Smooth muscle cell of the coronary artery (primary cell): ENCODE measurements around the gene ADAMTSL2. TPM values are rescaled to one million over a fixed set of nuclear protein-coding genes. Genes with fewer than 3 reads are reported as not detected.

Source experiments
- total RNA-seq: library from RNA; depleted of rRNA; stranded (reverse); fragments of >200 nt; gene quantifications from 2 replicates; pipeline ENCODE4 v1.2.3, GENCODE V29; 2014; ENCODE audit warnings: low replicate concordance

Gene ADAMTSL2
- total RNA-seq: under 0.01 and 0.12 TPM in 2 replicates

GRCh38 chr9:133534346-133535291, at the start of gene ADAMTSL2:
Gene ADAMTSL2, plus strand, starts transcription at chr9:133534704. Its CDS starts 2,009 bp downstream, at chr9:133536713.

GRCh38 chr9:133524679-133525228, 9.8 kb upstream of the ADAMTSL2 start, which contains the start of gene MYMK:
Gene MYMK, minus strand, starts transcription at chr9:133524959. Its CDS starts 115 bp downstream, at chr9:133524844.

GRCh38 chr9:133609311-133610098, 75.0 kb downstream of the ADAMTSL2 start, which contains the start of gene FAM163B:
Gene FAM163B, minus strand, starts transcription at chr9:133609389. Its CDS starts 29,166 bp downstream, at chr9:133580223.

Other genes with a start within 250 kb of the ADAMTSL2 start
- 8.1 and 11.0 TPM in 2 replicates for gene SURF6, start 198.5 kb upstream of the ADAMTSL2 start, total RNA-seq
- 13.8 and 63.1 TPM in 2 replicates for gene MED22, start 186.6 kb upstream of the ADAMTSL2 start, total RNA-seq
- 3,249 and 3,613 TPM in 2 replicates for gene RPL7A, start 186.5 kb upstream of the ADAMTSL2 start, total RNA-seq
- gene SURF1, start 178.2 kb upstream of the ADAMTSL2 start, total RNA-seq: 20.6 and 38.1 TPM in 2 replicates
- gene SURF2, start 178.2 kb upstream of the ADAMTSL2 start, total RNA-seq: 12.9 and 15.6 TPM in 2 replicates
- 512 and 569 TPM in 2 replicates for gene SURF4, start 158.6 kb upstream of the ADAMTSL2 start, total RNA-seq
- gene STKLD1, start 158.3 kb upstream of the ADAMTSL2 start, total RNA-seq: 0.35 and 0.75 TPM in 2 replicates
- gene REXO4, start 116.7 kb upstream of the ADAMTSL2 start, total RNA-seq: 17.4 and 27.3 TPM in 2 replicates
- 1.8 and 3.5 TPM in 2 replicates for gene ADAMTS13, start 112.3 kb upstream of the ADAMTSL2 start, total RNA-seq
- 8.0 and 9.6 TPM in 2 replicates for gene CACFD1, start 74.7 kb upstream of the ADAMTSL2 start, total RNA-seq
- gene SLC2A6, start 55.6 kb upstream of the ADAMTSL2 start, total RNA-seq: 1.9 and 17.8 TPM in 2 replicates
- gene MYMK, start 9.7 kb upstream of the ADAMTSL2 start, total RNA-seq: not detected in 2 replicates
- not detected in 2 replicates for gene FAM163B, start 74.7 kb downstream of the ADAMTSL2 start, total RNA-seq
- not detected in 2 replicates for gene DBH, start 101.7 kb downstream of the ADAMTSL2 start, total RNA-seq
- gene SARDH, start 203.6 kb downstream of the ADAMTSL2 start, total RNA-seq: 1.2 and 4.3 TPM in 2 replicates